ENCODE results near the gene CBY2.
"Not testable (repeated sequence)": the region's sequence is repeated elsewhere in the genome, so short reads cannot be mapped to it uniquely, and the experiment has no call there.

Gene CBY2, protein sequence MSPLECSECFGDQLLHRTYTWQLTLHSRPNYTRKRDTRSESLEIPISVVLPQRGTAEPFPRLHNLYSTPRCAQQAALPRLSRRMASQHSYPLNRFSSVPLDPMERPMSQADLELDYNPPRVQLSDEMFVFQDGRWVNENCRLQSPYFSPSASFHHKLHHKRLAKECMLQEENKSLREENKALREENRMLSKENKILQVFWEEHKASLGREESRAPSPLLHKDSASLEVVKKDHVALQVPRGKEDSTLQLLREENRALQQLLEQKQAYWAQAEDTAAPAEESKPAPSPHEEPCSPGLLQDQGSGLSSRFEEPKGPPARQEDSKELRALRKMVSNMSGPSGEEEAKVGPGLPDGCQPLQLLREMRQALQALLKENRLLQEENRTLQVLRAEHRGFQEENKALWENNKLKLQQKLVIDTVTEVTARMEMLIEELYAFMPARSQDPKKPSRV

DNA sequence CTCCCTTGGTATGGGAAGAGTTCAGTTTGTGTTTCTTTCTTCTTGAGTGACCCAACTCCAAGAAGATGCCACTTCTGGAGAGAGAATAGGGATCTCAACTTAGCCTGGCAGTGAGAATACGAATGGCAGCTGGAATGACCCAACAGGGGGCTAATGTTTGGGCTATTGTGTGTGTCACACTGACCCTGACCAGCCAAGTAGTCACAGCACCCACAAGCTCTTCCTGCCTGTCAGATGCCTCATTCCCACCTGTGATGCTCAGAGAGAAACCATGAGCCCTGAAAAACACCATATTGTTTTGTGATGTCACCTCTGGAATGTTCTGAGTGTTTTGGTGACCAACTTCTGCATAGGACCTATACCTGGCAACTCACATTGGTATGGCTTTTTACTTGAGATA is at the start of gene CBY2:
Gene CBY2, plus strand, starts transcription at position 233 of the 400 bp plus-strand sequence. Its CDS starts 71 bp downstream, at position 304.
- DNase-seq (ENCODE audit: low read depth in 2 of 2), result no peak

- DNase-seq (ENCODE audit: low read depth in 2 of 2), result no peak
Measured at GRCh38 chr13:45654633-45655349, 47.3 kb upstream of the CBY2 start.

- no peak for DNase-seq (ENCODE audit: low read depth in 2 of 2)
Measured at GRCh38 chr13:45658586-45659235, 43.4 kb upstream of the CBY2 start.

DNA sequence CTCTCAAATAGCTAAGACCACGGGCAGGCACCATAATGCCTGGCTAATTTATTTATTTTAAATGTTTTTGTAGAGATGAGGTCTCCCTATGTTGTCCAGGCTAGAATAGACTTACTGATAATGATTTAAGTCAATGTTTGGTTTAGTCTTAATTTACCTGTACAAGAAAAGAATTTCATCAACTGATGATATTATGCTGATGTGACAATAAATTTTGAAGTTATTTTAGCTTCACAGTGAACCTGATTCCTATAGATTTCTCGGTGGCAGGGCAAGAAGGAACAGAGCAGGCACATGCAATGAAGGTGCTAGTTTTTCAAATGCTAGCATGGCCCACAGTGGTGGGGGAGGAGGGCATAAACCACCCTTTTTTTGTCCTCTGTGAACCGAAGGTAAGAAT is 42.6 kb upstream of the CBY2 start:
- DNase-seq (ENCODE audit: low read depth in 2 of 2), result no peak

DNA sequence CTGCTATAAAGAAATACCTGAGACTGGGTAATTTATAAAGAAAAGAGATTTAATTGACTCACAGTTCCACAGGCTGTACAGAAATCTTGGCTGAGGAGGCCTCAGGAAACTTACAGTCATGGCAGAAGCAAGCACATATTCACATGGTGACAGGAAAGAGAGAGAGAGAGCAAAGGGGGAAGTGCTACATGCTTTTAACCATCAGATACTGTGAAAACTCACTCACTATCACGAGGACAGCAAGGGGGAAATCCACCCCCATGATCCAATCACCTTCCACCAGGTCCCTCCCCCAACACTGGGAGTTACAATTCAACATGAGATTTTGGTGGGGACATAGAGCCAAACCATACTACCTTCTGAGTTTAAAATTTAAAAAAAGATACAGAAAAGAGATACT is 41.7 kb upstream of the CBY2 start:
- DNase-seq (ENCODE audit: low read depth in 2 of 2), result not testable (repeated sequence)

- DNase-seq (ENCODE audit: low read depth in 2 of 2), result no peak
Measured at GRCh38 chr13:45662162-45662561, 40.0 kb upstream of the CBY2 start.

- not testable (repeated sequence) for DNase-seq (ENCODE audit: low read depth in 2 of 2)
Measured at GRCh38 chr13:45662903-45663302, 39.2 kb upstream of the CBY2 start.

DNA sequence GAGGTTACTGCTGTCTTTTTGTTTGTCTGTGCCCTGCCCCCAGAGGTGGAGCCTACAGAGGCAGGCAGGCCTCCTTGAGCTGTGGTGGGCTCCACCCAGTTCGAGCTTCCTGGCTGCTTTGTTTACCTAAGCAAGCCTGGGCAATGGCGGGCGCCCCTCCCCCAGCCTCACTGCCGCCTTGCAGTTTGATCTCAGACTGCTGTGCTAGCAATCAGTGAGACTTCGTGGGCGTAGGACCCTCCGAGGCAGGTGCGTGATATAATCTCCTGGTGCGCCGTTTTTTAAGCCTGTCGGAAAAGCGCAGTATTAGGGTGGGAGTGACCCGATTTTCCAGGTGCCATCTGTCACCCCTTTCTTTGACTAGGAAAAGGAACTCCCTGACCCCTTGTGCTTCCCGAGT is 32.5 kb upstream of the CBY2 start:
- DNase-seq (ENCODE audit: low read depth in 2 of 2), result not testable (repeated sequence)

- no peak for DNase-seq (ENCODE audit: low read depth in 2 of 2)
Measured at GRCh38 chr13:45670189-45670885, 31.8 kb upstream of the CBY2 start.

DNA sequence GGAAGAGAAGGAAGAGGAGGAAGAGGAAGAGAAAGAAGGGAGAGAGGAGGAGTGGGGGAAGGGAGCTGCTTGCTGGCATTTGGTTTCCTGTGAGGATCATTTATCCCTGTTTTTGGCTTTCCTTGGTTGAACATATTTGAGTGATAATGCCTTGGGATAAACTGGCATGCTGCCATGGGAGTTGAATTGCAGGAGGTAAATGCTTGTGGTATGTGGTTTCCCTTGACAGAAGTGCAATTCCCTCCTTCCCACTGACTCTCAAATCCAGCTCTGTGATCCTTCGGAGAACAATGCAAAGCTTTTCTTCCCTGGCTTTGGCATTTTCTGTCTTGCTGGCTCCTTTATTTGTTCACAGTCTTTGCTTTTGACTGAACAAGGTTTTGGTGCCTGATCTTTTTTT is 27.2 kb upstream of the CBY2 start:
- DNase-seq (ENCODE audit: low read depth in 2 of 2), result no peak

- no peak for DNase-seq (ENCODE audit: low read depth in 2 of 2)
Measured at GRCh38 chr13:45678282-45678681, 23.8 kb upstream of the CBY2 start.

- DNase-seq (ENCODE audit: low read depth in 2 of 2), result no peak
Measured at GRCh38 chr13:45681113-45681512, 21.0 kb upstream of the CBY2 start.

DNA sequence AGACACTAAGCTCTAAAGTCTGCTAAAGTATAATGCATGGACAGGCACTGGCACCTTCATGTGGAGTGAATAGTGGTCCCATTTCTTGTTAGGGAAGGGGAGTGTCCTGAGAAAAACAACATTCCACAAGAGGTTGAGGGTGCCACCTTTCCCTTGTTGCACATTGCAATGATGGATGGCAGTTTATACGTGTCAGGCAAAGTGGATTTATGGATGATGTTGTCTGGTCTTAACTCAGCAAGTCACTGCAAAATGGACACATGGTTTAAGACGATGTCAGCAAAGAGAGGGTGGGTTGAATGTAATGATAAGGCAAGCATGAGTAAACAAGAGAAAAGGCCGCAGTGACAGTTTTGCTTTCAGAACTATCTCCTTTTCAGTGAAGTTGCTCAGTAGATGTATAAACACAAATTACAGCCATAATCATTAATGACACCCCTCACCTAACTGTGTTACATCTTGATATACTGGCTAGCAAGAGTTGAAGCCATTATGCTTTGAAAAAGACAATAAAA is 19.6 kb upstream of the CBY2 start:
- no peak for DNase-seq (ENCODE audit: low read depth in 2 of 2)

DNA sequence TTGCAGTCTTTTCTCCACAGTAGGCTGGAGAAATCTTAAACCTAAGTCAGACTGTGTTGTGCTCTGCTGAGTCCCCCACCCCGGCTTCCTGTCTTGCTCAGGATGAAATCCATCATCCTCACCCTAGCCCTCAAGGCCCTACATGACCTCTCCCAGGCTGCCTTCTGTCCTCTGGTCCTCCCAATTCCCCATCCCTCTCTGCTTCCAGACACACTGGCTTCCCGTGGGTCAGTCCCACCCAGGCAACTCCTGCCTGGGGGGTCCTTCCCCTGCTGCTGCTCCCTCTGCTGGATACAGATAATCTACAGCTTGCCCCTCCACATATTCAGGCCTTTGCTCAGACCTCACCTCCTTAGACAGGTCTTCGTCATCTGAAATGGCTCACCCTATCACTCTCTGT is 18.4 kb upstream of the CBY2 start:
- DNase-seq (ENCODE audit: low read depth in 2 of 2), result no peak

GRCh38 chr13:45688577-45688976 is 13.5 kb upstream of the CBY2 start:
- DNase-seq (ENCODE audit: low read depth in 2 of 2), result no peak

GRCh38 chr13:45690636-45691035 is 11.5 kb upstream of the CBY2 start:
- DNase-seq (ENCODE audit: low read depth in 2 of 2), result no peak

DNA sequence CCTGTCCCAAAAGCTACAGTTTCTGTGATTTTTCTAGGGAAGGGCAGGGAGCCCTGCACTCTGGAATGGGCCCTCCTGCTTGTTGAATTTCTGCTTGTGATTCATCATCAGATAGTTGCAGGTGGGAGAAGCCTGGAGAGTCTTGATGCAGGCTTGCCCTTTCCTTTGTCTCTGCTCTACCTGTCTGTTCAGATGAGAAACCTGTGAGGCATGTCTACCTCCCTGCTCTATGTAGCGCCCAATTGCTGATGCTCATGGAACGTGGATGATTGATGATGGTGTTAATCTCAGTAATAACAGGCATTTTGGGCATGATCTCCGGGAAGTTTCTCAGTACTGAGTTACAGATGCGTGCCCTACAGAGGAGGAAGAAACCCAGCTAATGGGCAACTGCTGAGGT is 10.9 kb upstream of the CBY2 start:
- DNase-seq (ENCODE audit: low read depth in 2 of 2), result no peak

DNA sequence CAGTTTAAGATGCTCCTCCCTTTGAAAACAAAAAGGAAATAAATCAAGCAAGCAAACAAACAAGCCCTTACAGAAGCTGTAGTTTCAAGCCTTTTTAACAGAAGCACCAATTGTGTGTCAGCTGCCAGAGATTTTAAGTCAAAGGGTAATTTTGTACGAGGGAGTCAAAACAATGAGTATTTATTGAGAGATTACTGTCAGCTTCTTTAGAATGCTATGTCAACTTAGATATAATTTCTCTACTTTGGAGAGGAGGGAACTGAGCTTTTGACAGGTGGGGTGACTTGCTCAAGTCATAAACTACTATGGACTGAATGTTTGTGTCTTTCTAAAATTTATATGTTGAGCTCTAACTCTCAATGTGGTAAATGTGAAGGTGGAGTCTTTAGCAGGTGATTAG is 10.5 kb upstream of the CBY2 start:
- DNase-seq (ENCODE audit: low read depth in 2 of 2), result no peak

- DNase-seq (ENCODE audit: low read depth in 2 of 2), result peak in 1 of 2 experiments; percentile 5
Measured at GRCh38 chr13:45695198-45695730, 6.9 kb upstream of the CBY2 start.

DNA sequence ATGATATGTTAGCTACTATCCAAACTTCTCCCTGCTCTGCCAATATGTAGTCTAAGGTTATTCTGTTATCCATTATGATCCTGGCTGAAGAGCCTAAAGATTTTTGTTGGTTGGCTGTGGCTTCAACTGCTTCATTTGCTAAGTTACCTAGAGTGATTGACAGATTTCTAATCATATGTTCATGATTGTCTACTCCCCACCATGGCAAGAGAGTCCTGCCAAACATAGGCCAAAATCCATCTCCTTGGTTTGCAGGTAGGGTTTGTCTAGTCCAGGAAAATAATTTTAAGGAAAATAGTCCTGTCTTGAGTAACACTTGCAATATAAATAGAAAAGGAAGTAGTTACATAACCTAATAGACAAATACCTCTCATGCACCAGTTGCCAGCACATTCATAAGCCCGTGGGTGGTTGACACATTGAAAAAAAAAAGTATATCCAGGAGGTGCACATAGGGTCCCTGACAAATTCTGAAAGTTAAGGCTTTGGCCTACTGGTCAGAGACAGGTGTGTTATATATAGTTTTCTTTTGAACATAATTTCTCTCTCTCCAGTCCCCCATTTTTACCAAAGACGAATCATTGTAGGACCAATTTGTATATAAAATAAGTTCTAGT is 5.4 kb upstream of the CBY2 start:
- DNase-seq (ENCODE audit: low read depth in 2 of 2), result no peak

All from stimulated activated CD4-positive, alpha-beta T cell treated with anti-CD3 and anti-CD28 coated beads, Interleukin-12 subunit alpha, Interleukin-12 subunit beta, amount 100 ng/mL, for 24 hours (primary cell).